A549 treated with AZD9567 at 1 μM for 4 hours (cell line): ENCODE data around the gene OR2A1. TPM values are rescaled to one million over a fixed set of nuclear protein-coding genes. Genes with fewer than 3 reads are reported as not detected.

Experiments used
- total RNA-seq: library from RNA; stranded (reverse); fragments of 200-300 nt; extraction: Qiagen RNA extraction; gene quantifications from 5 replicates; pipeline ENCODE4 v1.2.3, GENCODE V29; 2022; ENCODE audit not compliant: insufficient read depth

The OR2A1 gene
- total RNA-seq, result not detected in 5 replicates

GRCh38 chr7:144311872-144312469, at the start of gene OR2A1:
TSS of gene OR2A1 (plus strand) at chr7:144312419. CDS start at chr7:144318125, 5,706 bp downstream.

GRCh38 chr7:144264692-144265091, 47.5 kb upstream of the OR2A1 start, which contains the start of gene OR2A7:
TSS of gene OR2A7 (minus strand) at chr7:144264792. CDS start at chr7:144259628, 5,164 bp downstream.

GRCh38 chr7:144269188-144269587, 43.0 kb upstream of the OR2A1 start, which contains the start of gene CTAGE8:
TSS of gene CTAGE8 (minus strand) at chr7:144269288. CDS start at chr7:144269250, 38 bp downstream.

GRCh38 chr7:144355176-144355822, 43.1 kb downstream of the OR2A1 start, which contains the start of gene ARHGEF5:
TSS of gene ARHGEF5 (plus strand) at chr7:144355402. CDS start at chr7:144362670, 7,268 bp downstream.

Other genes starting within 250 kb of the OR2A1 start
- gene OR2A25, start 242.6 kb upstream of the OR2A1 start, total RNA-seq, result not detected in 5 replicates
- not detected in 5 replicates for gene OR2A12, start 226.1 kb upstream of the OR2A1 start, total RNA-seq
- not detected in 5 replicates for gene OR2A2, start 202.8 kb upstream of the OR2A1 start, total RNA-seq
- gene OR2A14, start 189.2 kb upstream of the OR2A1 start, total RNA-seq, result not detected in 5 replicates
- gene CTAGE4, start 129.0 kb upstream of the OR2A1 start, total RNA-seq, result 0.02 to 0.03 TPM in 2 of 5 replicates, not detected in the others
- gene ARHGEF35, start 116.6 kb upstream of the OR2A1 start, total RNA-seq, result 0.27 to 0.53 TPM (median 0.39 TPM) in 4 of 5 replicates, not detected in the other
- not detected in 5 replicates for gene OR2A42, start 72.8 kb upstream of the OR2A1 start, total RNA-seq
- not detected in 5 replicates for gene OR2A7, start 47.6 kb upstream of the OR2A1 start, total RNA-seq
- 0.02 TPM in 1 of 5 replicates, not detected in the others for gene CTAGE8, start 43.1 kb upstream of the OR2A1 start, total RNA-seq
- gene ARHGEF5, start 43.0 kb downstream of the OR2A1 start, total RNA-seq, result 2.1 to 3.5 TPM (median 2.2 TPM) in 5 replicates
- gene NOBOX, start 91.3 kb downstream of the OR2A1 start, total RNA-seq, result not detected in 5 replicates